Effector CD8-positive, alpha-beta T cell (primary cell): ENCODE results near the gene KIAA0319L.
"Not testable (repeated sequence)": the region's sequence is repeated elsewhere in the genome, so short reads cannot be mapped to it uniquely, and the experiment has no call there.

Experiments
- DNase-seq: peaks from one replicate; lab custom pipeline; 2025; lab: John Stamatoyannopoulos, UW

The KIAA0319L gene

GRCh38 chr1:35488336-35488735 is 68.9 kb downstream of the KIAA0319L start:
- DNase-seq = no peak

- DNase-seq = no peak
Measured at GRCh38 chr1:35486858-35487408, 70.3 kb downstream of the KIAA0319L start.

- DNase-seq = no peak
Measured at GRCh38 chr1:35481229-35481628, 76.0 kb downstream of the KIAA0319L start.

GRCh38 chr1:35477870-35478269 is 79.3 kb downstream of the KIAA0319L start:
- DNase-seq = no peak

GRCh38 chr1:35475856-35476674 is 81.1 kb downstream of the KIAA0319L start:
- DNase-seq = no peak

- no peak for DNase-seq
Measured at GRCh38 chr1:35475356-35475755, 81.8 kb downstream of the KIAA0319L start.

- DNase-seq = not testable (repeated sequence)
Measured at GRCh38 chr1:35473216-35473615, 84.0 kb downstream of the KIAA0319L start.

GRCh38 chr1:35470977-35471613 is 86.1 kb downstream of the KIAA0319L start:
- no peak for DNase-seq

GRCh38 chr1:35466120-35466519 is 91.1 kb downstream of the KIAA0319L start:
- DNase-seq = no peak

- DNase-seq = not testable (repeated sequence)
Measured at GRCh38 chr1:35463749-35464148, 93.5 kb downstream of the KIAA0319L start.

- DNase-seq = no peak
Measured at GRCh38 chr1:35463232-35463631, 94.0 kb downstream of the KIAA0319L start.

- DNase-seq = no peak
Measured at GRCh38 chr1:35461966-35462651, 95.1 kb downstream of the KIAA0319L start.

GRCh38 chr1:35460796-35461195 is 96.4 kb downstream of the KIAA0319L start:
- no peak for DNase-seq

GRCh38 chr1:35454616-35455015 is 102.6 kb downstream of the KIAA0319L start:
- no peak for DNase-seq

- DNase-seq = no peak
Measured at GRCh38 chr1:35454176-35454575, 103.0 kb downstream of the KIAA0319L start.

- DNase-seq = no peak
Measured at GRCh38 chr1:35453031-35453430, 104.2 kb downstream of the KIAA0319L start.

GRCh38 chr1:35452106-35452774 is 105.0 kb downstream of the KIAA0319L start:
- DNase-seq = no peak

GRCh38 chr1:35451125-35451528 is 106.1 kb downstream of the KIAA0319L start:
- peak; percentile 49 for DNase-seq

GRCh38 chr1:35449334-35450008 is 107.7 kb downstream of the KIAA0319L start:
- no peak for DNase-seq

- DNase-seq = no peak
Measured at GRCh38 chr1:35448344-35448801, 108.8 kb downstream of the KIAA0319L start.

- no peak for DNase-seq
Measured at GRCh38 chr1:35447278-35447677, 109.9 kb downstream of the KIAA0319L start.

- no peak for DNase-seq
Measured at GRCh38 chr1:35444519-35444774, 112.8 kb downstream of the KIAA0319L start.
